ENCODE data around the gene SRD5A3.

The SRD5A3 gene

DNA sequence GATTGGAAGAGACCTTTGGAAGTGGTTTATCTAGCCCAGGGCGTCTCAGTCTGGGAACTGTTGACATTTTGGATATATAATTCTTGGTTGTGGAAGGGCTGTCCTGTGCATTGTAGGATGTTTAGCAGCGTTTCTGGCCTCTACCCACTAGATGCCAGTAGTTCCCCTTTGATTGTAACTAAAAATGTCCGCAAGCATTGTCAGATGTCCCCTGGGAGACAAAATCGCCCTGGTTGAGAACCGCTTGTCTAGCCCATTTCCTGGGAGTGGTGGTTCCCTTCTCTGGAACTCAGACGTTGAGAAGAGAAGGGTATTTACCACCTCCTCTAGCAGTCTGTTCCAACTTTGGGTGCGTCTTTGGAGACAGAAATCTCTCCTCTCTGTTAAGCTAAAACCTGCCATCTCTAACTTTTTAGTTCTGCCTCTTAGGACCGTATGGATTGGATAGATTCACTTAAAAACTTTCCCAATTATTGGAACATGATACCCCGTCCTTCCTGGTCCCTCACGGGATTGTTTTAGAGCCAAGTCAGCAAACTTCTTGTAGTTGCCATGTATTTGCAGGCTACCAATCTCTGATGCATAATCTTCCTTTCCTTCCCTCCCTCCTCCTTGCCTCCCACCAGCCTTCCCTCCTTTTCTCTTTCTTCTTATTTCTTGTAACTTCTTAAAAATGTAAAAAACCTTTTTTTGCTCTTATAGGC, 63.6 kb downstream of the SRD5A3 start:
- no peak for DNase-seq (ENCODE audit: low read depth)

- no peak for DNase-seq (ENCODE audit: low read depth)
These were observed 64.4 kb downstream of the SRD5A3 start for GRCh38 chr4:55410431-55410830.

DNA sequence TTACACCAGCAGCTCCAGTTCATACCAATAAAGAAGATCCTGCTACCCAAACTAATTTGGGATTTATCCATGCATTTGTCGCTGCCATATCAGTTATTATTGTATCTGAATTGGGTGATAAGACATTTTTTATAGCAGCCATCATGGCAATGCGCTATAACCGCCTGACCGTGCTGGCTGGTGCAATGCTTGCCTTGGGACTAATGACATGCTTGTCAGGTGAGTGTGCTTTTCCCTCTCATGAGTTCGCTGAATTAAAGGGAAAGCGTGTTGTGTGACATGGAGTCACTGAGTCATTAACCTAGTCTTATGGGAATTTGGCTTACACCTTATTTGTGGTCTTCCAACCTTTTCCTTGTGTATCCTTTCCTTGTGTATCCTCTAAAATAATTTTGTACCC, 65.6 kb downstream of the SRD5A3 start:
- DNase-seq (ENCODE audit: low read depth): no peak

DNA sequence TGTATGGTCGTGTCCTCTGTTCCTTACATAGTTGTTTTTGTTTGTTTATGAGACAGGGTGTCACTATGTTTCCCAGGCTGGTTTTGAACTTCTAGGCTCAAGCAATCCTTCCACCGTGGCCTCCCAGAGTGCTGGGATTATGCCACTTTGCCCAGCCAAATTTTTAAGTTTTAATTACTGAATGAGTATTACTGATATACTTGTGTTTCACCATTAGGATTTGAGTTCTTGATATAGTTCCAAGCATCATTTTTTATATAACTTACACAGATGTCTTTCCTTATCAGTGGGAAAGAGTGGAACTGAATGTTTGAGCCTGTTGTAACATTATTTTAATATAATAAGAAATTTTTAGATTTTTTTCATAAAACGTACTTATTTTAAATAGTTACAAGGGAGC, 70.1 kb downstream of the SRD5A3 start:
- DNase-seq (ENCODE audit: low read depth): no peak

Data from non-pigmented ciliary epithelial cell (primary cell).